Endothelial cell of umbilical vein (primary cell): ENCODE data around the gene ARHGEF28. TPM values are rescaled to one million over a fixed set of nuclear protein-coding genes. Genes with fewer than 3 reads are reported as not detected.

Source experiments
- BruUV-seq: library from RNA; stranded (reverse); fragments of 400-500 nt; replicated peaks from 2 replicates; lab custom pipeline; 2021; lab: Mats Ljungman, UMichigan
- CTCF ChIA-PET: fragments of 300-600, 350-600 bp; sonication (Branson Sonifier 250); formaldehyde crosslinking; loops from one replicate; lab custom pipeline; 2021; ENCODE audit warnings: antibody characterized with exemption, inconsistent platforms; lab: Charles Lee
- POLR2A ChIA-PET: fragments of 300-600, 350-600 bp; sonication (Branson Sonifier 250); formaldehyde crosslinking; loops from one replicate; lab custom pipeline; 2021; ENCODE audit warnings: antibody characterized with exemption, inconsistent platforms; lab: Charles Lee
- DNase-seq: peaks from one replicate; pipeline ENCODE4 v3.0.0-alpha.2; 2011; ENCODE audit warnings: low read depth, low spot score
- FAIRE-seq: peaks from 2 replicates; lab custom pipeline; 2011; peaks lifted over from hg19 to GRCh38; lab: Jason Lieb, UNC
- H2AFZ ChIP-seq: 2 replicates; pipeline ENCODE4 v1.6.0; 2012; ENCODE audit warnings: low read depth, low read length, control low read depth, inconsistent platforms
- H3K27ac ChIP-seq: 2 replicates; pipeline ENCODE4 v1.5.1; 2011; ENCODE audit warnings: low read depth, mild to moderate bottlenecking, control low read depth, low read length, moderate library complexity; ENCODE audit not compliant: insufficient read depth
- H3K27me3 ChIP-seq, 2 experiments: 2 replicates each; pipeline versions ENCODE4 v1.6.0 to v1.6.1; 2011; ENCODE audit warnings: low read length in 2 of 2, mixed read lengths in 1 of 2; ENCODE audit not compliant: control insufficient read depth in 2 of 2, insufficient read depth in 2 of 2
- H3K36me3 ChIP-seq, 2 experiments: 2 replicates in 1 of 2; 3 replicates in 1 of 2; pipeline ENCODE4 v1.5.1; 2011; ENCODE audit warnings: low read length in 2 of 2, mild to moderate bottlenecking in 1 of 2, moderate library complexity in 1 of 2; ENCODE audit not compliant: control insufficient read depth in 2 of 2, insufficient read depth in 2 of 2; ENCODE audit errors: extremely low read depth in 1 of 2
- H3K4me1 ChIP-seq: 3 replicates; pipeline ENCODE4 v1.5.1; 2011; ENCODE audit warnings: mild to moderate bottlenecking, low read length; ENCODE audit not compliant: control insufficient read depth, insufficient read depth; ENCODE audit errors: extremely low read depth
- H3K4me2 ChIP-seq: 2 replicates; pipeline ENCODE4 v1.6.1; 2011; ENCODE audit warnings: low read length, control low read depth, mixed read lengths; ENCODE audit not compliant: insufficient read depth
- H3K4me3 ChIP-seq, 3 experiments: fragments of 200-600 bp in 1 of 3; sonication (generic), shearing (Covaris generic) in 1 of 3; replicated peaks in 1 of 3; 2 replicates each; pipeline ENCODE4 v1.5.1; 2011 to 2016; ENCODE audit warnings: control low read depth in 3 of 3, low read length in 3 of 3, mild to moderate bottlenecking in 2 of 3, inconsistent platforms in 1 of 3, low read depth in 1 of 3, moderate library complexity in 1 of 3; ENCODE audit not compliant: insufficient read depth in 1 of 3
- H3K79me2 ChIP-seq: 2 replicates; pipeline ENCODE4 v1.6.0; 2012; ENCODE audit warnings: low read length, inconsistent platforms; ENCODE audit not compliant: control insufficient read depth, insufficient read depth
- H3K9ac ChIP-seq: replicated peaks from 2 replicates; pipeline ENCODE3; 2011; ENCODE audit warnings: low read length, control low read depth; ENCODE audit not compliant: insufficient read depth; ENCODE audit errors: extremely low read depth
- H3K9me1 ChIP-seq: replicated peaks from 3 replicates; pipeline ENCODE4 v1.6.0; 2011; ENCODE audit warnings: mild to moderate bottlenecking, low read length; ENCODE audit not compliant: control insufficient read depth, insufficient read depth; ENCODE audit errors: extremely low read depth
- H3K9me3 ChIP-seq: replicated peaks from 2 replicates; pipeline ENCODE4 v1.5.1; 2012; ENCODE audit warnings: low read length, inconsistent platforms; ENCODE audit not compliant: control insufficient read depth, insufficient read depth
- H4K20me1 ChIP-seq: replicated peaks from 2 replicates; pipeline ENCODE3; 2011; ENCODE audit warnings: mild to moderate bottlenecking, low read length; ENCODE audit not compliant: control insufficient read depth, insufficient read depth; ENCODE audit errors: extremely low read depth
- CTCF ChIP-seq, 2 donors: IDR thresholded peaks; 1 replicate in 1 of 2; 2 replicates in 1 of 2; pipeline ENCODE4 v1.5.1; 2011; ENCODE audit warnings: low read length in 2 of 2, mild to moderate bottlenecking in 2 of 2, moderate library complexity in 2 of 2, control low read depth in 1 of 2, inconsistent platforms in 1 of 2, low read depth in 1 of 2; ENCODE audit not compliant: insufficient read depth in 1 of 2; ENCODE audit errors: extremely low read depth in 1 of 2
- EZH2 ChIP-seq: IDR thresholded peaks from 2 replicates; pipeline ENCODE4 v1.6.1; 2012; ENCODE audit warnings: borderline replicate concordance, low read depth, mild to moderate bottlenecking, moderate library complexity, low read length, inconsistent platforms; ENCODE audit not compliant: severe bottlenecking
- FOS ChIP-seq: IDR thresholded peaks from 2 replicates; pipeline ENCODE4 v1.6.1; 2011; ENCODE audit warnings: mild to moderate bottlenecking, low read length, moderate library complexity, borderline replicate concordance; ENCODE audit not compliant: insufficient read depth
- GATA2 ChIP-seq: IDR thresholded peaks from 2 replicates; pipeline ENCODE4 v1.7.0; 2011; ENCODE audit warnings: low read depth, mild to moderate bottlenecking, moderate library complexity, mixed read lengths, low read length; ENCODE audit not compliant: insufficient read length, insufficient read depth
- JUN ChIP-seq: IDR thresholded peaks from 2 replicates; pipeline ENCODE4 v1.6.1; 2011; ENCODE audit warnings: borderline replicate concordance, low read depth; ENCODE audit not compliant: insufficient read length, insufficient read depth
- MAX ChIP-seq: IDR thresholded peaks from 2 replicates; pipeline ENCODE4 v1.6.1; 2011; ENCODE audit not compliant: insufficient read depth, insufficient read length
- MYC ChIP-seq: IDR thresholded peaks from one replicate; pipeline ENCODE4 v1.6.1; 2011; ENCODE audit warnings: mild to moderate bottlenecking, low read depth, low read length
- POLR2A ChIP-seq: IDR thresholded peaks from 2 replicates; pipeline ENCODE4 v1.6.1; 2012; ENCODE audit warnings: low read depth, mild to moderate bottlenecking, control low read depth, low read length
- POLR2AphosphoS5 ChIP-seq: IDR thresholded peaks from 2 replicates; pipeline ENCODE4 v1.6.1; 2012; ENCODE audit warnings: low read depth, mild to moderate bottlenecking, control low read depth, low read length, moderate library complexity; ENCODE audit not compliant: insufficient read depth
- dilution Hi-C: fragments of 300-500 bp; cut with MboI; formaldehyde crosslinking; loops from one replicate; pipeline ENCODE4 v1.15.0; 2019; ENCODE audit warnings: low sequenced_read_pairs; ENCODE audit not compliant: extremely low pct_ligation_motif_present
- intact Hi-C: fragments of 100-400 bp; cut with micrococcal nuclease; formaldehyde crosslinking; loops from one replicate; pipeline ENCODE4 v1.10.0; 2022
- polyA plus RNA-seq, 4 experiments: library from polyadenylated mRNA; depleted of rRNA in 3 of 4; stranded (reverse) in 3 of 4; unstranded in 1 of 4; fragments of >200 nt; gene quantifications; 2 replicates each; pipeline versions ENCODE4 v1.2.1 to v1.2.3, GENCODE V29; 2011 to 2012; ENCODE audit warnings: missing spikeins in 1 of 4
- total RNA-seq: library from RNA; stranded (reverse); gene quantifications from 2 replicates; pipeline ENCODE4 v1.2.3, GENCODE V29; 2021

The ARHGEF28 gene
- total and polyA plus RNA-seq, 2 donors (not counting 3 experiments of a cell fraction or from before 2014, with no cell fraction given): 29.5 to 108 TPM

DNA sequence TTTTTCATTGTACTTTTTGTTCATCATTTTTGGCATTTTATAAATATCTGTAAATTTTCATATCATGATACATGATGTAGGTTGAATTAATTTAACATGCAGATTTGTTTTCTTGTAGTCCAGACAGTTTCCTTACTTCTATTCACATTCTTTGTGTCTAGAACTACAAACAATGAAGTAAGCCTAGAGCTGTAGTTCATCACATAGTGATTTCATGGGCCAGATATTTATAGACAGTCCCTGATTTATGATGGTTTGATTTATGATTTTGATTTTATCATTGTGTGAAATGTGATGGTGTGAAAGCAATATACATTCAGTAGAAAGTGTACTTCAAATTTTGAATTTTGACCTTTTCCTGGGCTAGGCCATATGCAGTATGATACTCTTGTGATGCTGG lies 139.0 kb downstream of the ARHGEF28 start:
- Histone ChIP-seq H3K4me2 (peak overlapping the region; percentile 7), H4K20me1 (peaks cover 1% of the 10 kb centered on the region), H3K9me3 (no peaks in the 10 kb centered on the region), H3K9ac (peak overlapping the region; percentile 26), H3K9me1 (no peaks in the 10 kb centered on the region), H3K79me2 (peaks cover 61% of the 10 kb centered on the region), H3K27ac (peak overlapping the region; percentile 55), H3K4me3 (no peak overlapping the region), H3K36me3 (peaks cover 5 to 11% of the 10 kb centered on the region in 2 experiments), H2AFZ (no peak overlapping the region), H3K4me1 (peaks cover 42% of the 10 kb centered on the region), H3K27me3 (no peaks in the 10 kb centered on the region)
- TF ChIP-seq MYC (no peak), FOS (no peak), POLR2A (no peak), MAX (no peak), JUN (no peak), POLR2AphosphoS5 (no peak), CTCF (IDR thresholded peaks at IDR 0.05; ENCODE audit: extremely low read depth in 1 of 2, insufficient read depth in 1 of 2, low read depth in 1 of 2, low read length in 2 of 2) (no peak), EZH2 (no peak), GATA2 (no peak)
- dilution Hi-C loops (no loop called here), intact Hi-C loops (loop anchor here (1.0 kb wide), 1 partner anchor 17 kb away; no protein-coding TSS in a partner anchor)
- CTCF ChIA-PET: interaction anchor here (1.3 kb wide), 1 partner anchor 28 kb away, joined by 4 read pairs; no protein-coding TSS in a partner anchor
- DNase-seq (no peak), FAIRE-seq (no peak)
- POLR2A ChIA-PET: no interaction called here
- BruUV-seq: no TSS peak
